OCI-LY7 (cell line): ENCODE data around the gene COL25A1.

Experiments
- EZH2phosphoT487 ChIP-seq: fragments of 200-600 bp; sonication (generic); IDR thresholded peaks from 2 replicates; pipeline ENCODE4 v1.6.1; 2018; ENCODE audit warnings: low read depth, borderline replicate concordance, mild to moderate bottlenecking, mixed run types, antibody characterized with exemption, low read length, moderate library complexity, mixed read lengths
- TF ChIP-seq, protein P1 (sequence below): fragments of 200-600 bp; sonication (generic); conservative IDR thresholded peaks from 2 replicates; pipeline ENCODE4 v1.5.1; 2014; ENCODE audit warnings: mild to moderate bottlenecking, antibody characterized with exemption, low read length, moderate library complexity, mixed read lengths

DNA sequence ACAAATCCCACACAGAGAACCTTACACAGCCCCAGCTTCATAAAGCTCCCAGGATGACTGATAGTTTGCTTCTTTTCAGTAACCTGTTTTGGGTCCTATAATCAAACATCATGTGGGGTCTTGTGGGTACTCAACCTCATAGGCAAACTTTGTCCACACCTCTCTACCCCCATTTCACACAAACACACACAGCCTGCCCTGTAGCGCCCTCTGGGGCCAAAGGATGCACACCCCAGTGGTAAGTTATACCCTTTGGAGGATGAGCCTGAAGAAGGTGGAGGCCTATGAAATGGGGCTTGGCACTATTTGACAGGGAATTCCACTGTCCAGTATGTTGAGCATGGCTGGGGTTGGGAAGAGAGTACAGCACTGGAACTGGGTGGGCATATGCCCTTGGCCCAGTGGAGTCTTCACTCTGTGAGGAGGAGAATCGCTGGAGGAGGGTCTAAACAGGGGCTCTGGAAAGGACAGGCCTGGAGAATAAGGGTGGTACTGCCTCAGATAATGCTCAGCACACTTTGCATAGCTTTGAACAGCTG, 30.5 kb upstream of the COL25A1 start:
- TF ChIP-seq, protein P1, sequence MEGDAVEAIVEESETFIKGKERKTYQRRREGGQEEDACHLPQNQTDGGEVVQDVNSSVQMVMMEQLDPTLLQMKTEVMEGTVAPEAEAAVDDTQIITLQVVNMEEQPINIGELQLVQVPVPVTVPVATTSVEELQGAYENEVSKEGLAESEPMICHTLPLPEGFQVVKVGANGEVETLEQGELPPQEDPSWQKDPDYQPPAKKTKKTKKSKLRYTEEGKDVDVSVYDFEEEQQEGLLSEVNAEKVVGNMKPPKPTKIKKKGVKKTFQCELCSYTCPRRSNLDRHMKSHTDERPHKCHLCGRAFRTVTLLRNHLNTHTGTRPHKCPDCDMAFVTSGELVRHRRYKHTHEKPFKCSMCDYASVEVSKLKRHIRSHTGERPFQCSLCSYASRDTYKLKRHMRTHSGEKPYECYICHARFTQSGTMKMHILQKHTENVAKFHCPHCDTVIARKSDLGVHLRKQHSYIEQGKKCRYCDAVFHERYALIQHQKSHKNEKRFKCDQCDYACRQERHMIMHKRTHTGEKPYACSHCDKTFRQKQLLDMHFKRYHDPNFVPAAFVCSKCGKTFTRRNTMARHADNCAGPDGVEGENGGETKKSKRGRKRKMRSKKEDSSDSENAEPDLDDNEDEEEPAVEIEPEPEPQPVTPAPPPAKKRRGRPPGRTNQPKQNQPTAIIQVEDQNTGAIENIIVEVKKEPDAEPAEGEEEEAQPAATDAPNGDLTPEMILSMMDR = peak; percentile 68
- no peak for TF ChIP-seq EZH2phosphoT487
